K562 (cell line): ENCODE results near the gene SLC25A11. TPM values are rescaled to one million over a fixed set of nuclear protein-coding genes. Genes with fewer than 3 reads are reported as not detected.

ENCODE experiments used
- ELK1 ChIP-seq: sonication (generic); formaldehyde crosslinking; IDR thresholded peaks from 2 replicates; pipeline ENCODE4 v1.8.1; 2022; ENCODE audit warnings: missing genetic modification reagents
- PRDM10 ChIP-seq: fragments of 450-650 bp; IDR thresholded peaks from 2 replicates; pipeline ENCODE4 v1.6.1; 2018; ENCODE audit not compliant: partially characterized antibody
- ZBTB2 ChIP-seq: fragments of 450-650 bp; IDR thresholded peaks from 2 replicates; pipeline ENCODE4 v1.6.1; 2016; ENCODE audit warnings: antibody characterized with exemption
- ZNF76 ChIP-seq: fragments of 250-450 bp; sonication (Bioruptor Pico); IDR thresholded peaks from 2 replicates; pipeline ENCODE4 v1.4.0; 2020; ENCODE audit warnings: mild to moderate bottlenecking, moderate library complexity, borderline replicate concordance
- polyA plus RNA-seq, 8 experiments: library from polyadenylated mRNA; depleted of rRNA in 4 of 8; stranded (reverse) in 5 of 8; unstranded in 3 of 8; fragments of >200 nt; fragmentation: Nextera tagmentation in 2 of 8; fragmentation: Illumina TruSeq in 1 of 8; extraction: Ambion mirVana in 2 of 8; extraction: Trizol in 1 of 8; gene quantifications; 2 replicates each; pipeline versions ENCODE4 v1.2.1 to v1.2.3, GENCODE V29; 2011 to 2014; ENCODE audit warnings: inconsistent platforms in 1 of 8, missing spikeins in 1 of 8
- total RNA-seq, 7 experiments: library from RNA; depleted of rRNA in 6 of 7; stranded (reverse); fragments of >200 nt in 6 of 7; fragmentation: Illumina TruSeq in 2 of 7; extraction: Trizol in 2 of 7; gene quantifications; 2 replicates each; pipeline versions ENCODE4 v1.2.1 to v1.2.3, GENCODE V29; 2011 to 2021; ENCODE audit warnings: low replicate concordance in 1 of 7
- TF ChIP-seq, protein P1 (sequence below): fragments of 450-650 bp; IDR thresholded peaks from 2 replicates; pipeline ENCODE4 v1.6.1; 2016; ENCODE audit warnings: mild to moderate bottlenecking, moderate library complexity
- TF ChIP-seq, protein P2 (sequence below): fragments of 450-650 bp; conservative IDR thresholded peaks from 2 replicates; pipeline ENCODE4 v1.6.1; 2016; ENCODE audit warnings: missing genetic modification characterization, low read depth, mild to moderate bottlenecking, control low read depth, missing compliant biosample characterization

Gene SLC25A11
- total and polyA plus RNA-seq, 9 of the 15 experiments (the other 6 are each of a cell fraction or from before 2014, with no cell fraction given): 3.1 to 56.7 (median 32.9) TPM

DNA sequence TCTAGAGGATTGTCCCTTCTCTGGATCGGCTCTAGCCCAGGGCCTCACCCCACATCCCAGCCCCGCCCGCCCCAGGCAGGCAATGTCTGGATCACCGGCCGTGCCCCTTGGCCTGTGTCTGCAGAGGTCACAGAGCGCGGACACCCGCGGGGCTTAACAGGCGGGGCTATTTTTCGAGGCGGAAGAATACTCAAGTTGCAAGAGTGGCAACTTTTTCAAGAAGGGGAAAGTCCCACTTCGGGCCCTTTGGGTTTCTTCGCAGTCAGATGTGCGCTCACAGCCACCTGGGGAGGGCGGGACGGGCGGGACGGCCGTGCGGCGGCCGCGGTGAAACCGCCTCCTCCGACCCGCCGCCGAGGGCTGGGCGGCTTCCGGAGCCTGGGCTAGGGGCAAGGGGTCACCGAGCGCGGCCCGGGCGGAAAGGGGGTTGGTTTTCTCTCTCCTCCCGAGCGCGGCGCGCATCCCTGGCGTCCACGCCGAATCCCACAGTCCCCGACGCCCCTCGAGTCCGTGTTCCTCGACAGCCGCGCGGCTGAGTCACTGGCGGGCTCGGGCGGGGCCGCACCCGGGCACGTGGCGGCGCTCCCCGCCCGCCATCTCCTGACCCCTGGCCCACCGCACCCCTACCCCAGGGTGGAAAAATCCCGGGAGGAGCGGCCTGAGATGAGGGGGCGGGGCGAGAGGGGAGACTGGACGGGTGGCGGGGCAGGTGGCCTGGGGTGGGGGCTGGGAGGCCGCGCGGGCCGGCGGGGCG is 9.7 kb upstream of the SLC25A11 start (continued):
- TF ChIP-seq PRDM10: peak; percentile 95
- TF ChIP-seq ELK1 (CRISPR knock-in tag): no peak
- TF ChIP-seq, protein P1, sequence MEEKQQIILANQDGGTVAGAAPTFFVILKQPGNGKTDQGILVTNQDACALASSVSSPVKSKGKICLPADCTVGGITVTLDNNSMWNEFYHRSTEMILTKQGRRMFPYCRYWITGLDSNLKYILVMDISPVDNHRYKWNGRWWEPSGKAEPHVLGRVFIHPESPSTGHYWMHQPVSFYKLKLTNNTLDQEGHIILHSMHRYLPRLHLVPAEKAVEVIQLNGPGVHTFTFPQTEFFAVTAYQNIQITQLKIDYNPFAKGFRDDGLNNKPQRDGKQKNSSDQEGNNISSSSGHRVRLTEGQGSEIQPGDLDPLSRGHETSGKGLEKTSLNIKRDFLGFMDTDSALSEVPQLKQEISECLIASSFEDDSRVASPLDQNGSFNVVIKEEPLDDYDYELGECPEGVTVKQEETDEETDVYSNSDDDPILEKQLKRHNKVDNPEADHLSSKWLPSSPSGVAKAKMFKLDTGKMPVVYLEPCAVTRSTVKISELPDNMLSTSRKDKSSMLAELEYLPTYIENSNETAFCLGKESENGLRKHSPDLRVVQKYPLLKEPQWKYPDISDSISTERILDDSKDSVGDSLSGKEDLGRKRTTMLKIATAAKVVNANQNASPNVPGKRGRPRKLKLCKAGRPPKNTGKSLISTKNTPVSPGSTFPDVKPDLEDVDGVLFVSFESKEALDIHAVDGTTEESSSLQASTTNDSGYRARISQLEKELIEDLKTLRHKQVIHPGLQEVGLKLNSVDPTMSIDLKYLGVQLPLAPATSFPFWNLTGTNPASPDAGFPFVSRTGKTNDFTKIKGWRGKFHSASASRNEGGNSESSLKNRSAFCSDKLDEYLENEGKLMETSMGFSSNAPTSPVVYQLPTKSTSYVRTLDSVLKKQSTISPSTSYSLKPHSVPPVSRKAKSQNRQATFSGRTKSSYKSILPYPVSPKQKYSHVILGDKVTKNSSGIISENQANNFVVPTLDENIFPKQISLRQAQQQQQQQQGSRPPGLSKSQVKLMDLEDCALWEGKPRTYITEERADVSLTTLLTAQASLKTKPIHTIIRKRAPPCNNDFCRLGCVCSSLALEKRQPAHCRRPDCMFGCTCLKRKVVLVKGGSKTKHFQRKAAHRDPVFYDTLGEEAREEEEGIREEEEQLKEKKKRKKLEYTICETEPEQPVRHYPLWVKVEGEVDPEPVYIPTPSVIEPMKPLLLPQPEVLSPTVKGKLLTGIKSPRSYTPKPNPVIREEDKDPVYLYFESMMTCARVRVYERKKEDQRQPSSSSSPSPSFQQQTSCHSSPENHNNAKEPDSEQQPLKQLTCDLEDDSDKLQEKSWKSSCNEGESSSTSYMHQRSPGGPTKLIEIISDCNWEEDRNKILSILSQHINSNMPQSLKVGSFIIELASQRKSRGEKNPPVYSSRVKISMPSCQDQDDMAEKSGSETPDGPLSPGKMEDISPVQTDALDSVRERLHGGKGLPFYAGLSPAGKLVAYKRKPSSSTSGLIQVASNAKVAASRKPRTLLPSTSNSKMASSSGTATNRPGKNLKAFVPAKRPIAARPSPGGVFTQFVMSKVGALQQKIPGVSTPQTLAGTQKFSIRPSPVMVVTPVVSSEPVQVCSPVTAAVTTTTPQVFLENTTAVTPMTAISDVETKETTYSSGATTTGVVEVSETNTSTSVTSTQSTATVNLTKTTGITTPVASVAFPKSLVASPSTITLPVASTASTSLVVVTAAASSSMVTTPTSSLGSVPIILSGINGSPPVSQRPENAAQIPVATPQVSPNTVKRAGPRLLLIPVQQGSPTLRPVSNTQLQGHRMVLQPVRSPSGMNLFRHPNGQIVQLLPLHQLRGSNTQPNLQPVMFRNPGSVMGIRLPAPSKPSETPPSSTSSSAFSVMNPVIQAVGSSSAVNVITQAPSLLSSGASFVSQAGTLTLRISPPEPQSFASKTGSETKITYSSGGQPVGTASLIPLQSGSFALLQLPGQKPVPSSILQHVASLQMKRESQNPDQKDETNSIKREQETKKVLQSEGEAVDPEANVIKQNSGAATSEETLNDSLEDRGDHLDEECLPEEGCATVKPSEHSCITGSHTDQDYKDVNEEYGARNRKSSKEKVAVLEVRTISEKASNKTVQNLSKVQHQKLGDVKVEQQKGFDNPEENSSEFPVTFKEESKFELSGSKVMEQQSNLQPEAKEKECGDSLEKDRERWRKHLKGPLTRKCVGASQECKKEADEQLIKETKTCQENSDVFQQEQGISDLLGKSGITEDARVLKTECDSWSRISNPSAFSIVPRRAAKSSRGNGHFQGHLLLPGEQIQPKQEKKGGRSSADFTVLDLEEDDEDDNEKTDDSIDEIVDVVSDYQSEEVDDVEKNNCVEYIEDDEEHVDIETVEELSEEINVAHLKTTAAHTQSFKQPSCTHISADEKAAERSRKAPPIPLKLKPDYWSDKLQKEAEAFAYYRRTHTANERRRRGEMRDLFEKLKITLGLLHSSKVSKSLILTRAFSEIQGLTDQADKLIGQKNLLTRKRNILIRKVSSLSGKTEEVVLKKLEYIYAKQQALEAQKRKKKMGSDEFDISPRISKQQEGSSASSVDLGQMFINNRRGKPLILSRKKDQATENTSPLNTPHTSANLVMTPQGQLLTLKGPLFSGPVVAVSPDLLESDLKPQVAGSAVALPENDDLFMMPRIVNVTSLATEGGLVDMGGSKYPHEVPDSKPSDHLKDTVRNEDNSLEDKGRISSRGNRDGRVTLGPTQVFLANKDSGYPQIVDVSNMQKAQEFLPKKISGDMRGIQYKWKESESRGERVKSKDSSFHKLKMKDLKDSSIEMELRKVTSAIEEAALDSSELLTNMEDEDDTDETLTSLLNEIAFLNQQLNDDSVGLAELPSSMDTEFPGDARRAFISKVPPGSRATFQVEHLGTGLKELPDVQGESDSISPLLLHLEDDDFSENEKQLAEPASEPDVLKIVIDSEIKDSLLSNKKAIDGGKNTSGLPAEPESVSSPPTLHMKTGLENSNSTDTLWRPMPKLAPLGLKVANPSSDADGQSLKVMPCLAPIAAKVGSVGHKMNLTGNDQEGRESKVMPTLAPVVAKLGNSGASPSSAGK: peak; percentile 90
- TF ChIP-seq ZBTB2: no peak
- TF ChIP-seq, protein P2, sequence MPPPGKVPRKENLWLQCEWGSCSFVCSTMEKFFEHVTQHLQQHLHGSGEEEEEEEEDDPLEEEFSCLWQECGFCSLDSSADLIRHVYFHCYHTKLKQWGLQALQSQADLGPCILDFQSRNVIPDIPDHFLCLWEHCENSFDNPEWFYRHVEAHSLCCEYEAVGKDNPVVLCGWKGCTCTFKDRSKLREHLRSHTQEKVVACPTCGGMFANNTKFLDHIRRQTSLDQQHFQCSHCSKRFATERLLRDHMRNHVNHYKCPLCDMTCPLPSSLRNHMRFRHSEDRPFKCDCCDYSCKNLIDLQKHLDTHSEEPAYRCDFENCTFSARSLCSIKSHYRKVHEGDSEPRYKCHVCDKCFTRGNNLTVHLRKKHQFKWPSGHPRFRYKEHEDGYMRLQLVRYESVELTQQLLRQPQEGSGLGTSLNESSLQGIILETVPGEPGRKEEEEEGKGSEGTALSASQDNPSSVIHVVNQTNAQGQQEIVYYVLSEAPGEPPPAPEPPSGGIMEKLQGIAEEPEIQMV (tag): no peak
- no peak for TF ChIP-seq ZNF76 (CRISPR knock-in tag)
